Astrocyte of the spinal cord (primary cell): ENCODE measurements around the gene GLMN.

Source experiments
- DNase-seq: peaks from one replicate; pipeline ENCODE4 v3.0.0; 2011; ENCODE audit warnings: low read depth, low spot score
- H3K4me3 ChIP-seq: 2 replicates; pipeline ENCODE4 v1.5.1; 2011; ENCODE audit warnings: low read depth, mild to moderate bottlenecking, low read length, moderate library complexity
- CTCF ChIP-seq: IDR thresholded peaks from 2 replicates; pipeline ENCODE4 v1.5.1; 2012; ENCODE audit warnings: low read depth, mild to moderate bottlenecking, low read length, inconsistent platforms
- in situ Hi-C: cut with HindIII; loops from 2 replicates; pipeline ENCODE4 v1.10.0; 2017; ENCODE audit warnings: low sequenced_read_pairs

GLMN gene

GRCh38 chr1:92240034-92240433 is 58.8 kb downstream of the GLMN start:
- in situ Hi-C loops = no loop called here
- no peak for DNase-seq
- TF ChIP-seq CTCF = no peak
- no peak overlapping the region for H3K4me3 ChIP-seq

- in situ Hi-C loops = no loop called here
- TF ChIP-seq CTCF = no peak
- no peak for DNase-seq
- no peak overlapping the region for H3K4me3 ChIP-seq
Measured at GRCh38 chr1:92230736-92231135, 68.1 kb downstream of the GLMN start.

DNA sequence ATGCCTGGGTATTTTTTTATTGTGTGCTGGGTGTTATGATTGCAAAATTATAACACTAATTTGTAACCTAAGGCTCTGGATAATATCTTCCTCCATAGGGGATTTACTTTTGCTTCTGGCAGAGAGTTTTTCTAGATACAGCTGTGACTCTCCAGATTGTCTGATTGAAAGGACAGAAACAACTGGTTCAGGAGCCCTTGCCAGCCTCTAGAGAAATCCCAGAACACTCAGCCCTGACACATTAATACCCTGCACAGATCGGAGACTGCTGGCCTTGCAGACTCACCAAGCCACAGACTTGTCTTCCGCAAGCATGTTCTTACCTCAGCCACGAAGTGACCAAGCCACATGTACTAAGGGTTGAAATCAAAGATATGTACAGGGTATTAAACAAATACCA is 70.4 kb downstream of the GLMN start:
- in situ Hi-C loops = no loop called here
- TF ChIP-seq CTCF = no peak
- no peak overlapping the region for H3K4me3 ChIP-seq
- no peak for DNase-seq

GRCh38 chr1:92219028-92219427 is 79.8 kb downstream of the GLMN start:
- TF ChIP-seq CTCF = no peak
- no peak overlapping the region for H3K4me3 ChIP-seq
- DNase-seq = no peak
- in situ Hi-C loops = no loop called here

DNA sequence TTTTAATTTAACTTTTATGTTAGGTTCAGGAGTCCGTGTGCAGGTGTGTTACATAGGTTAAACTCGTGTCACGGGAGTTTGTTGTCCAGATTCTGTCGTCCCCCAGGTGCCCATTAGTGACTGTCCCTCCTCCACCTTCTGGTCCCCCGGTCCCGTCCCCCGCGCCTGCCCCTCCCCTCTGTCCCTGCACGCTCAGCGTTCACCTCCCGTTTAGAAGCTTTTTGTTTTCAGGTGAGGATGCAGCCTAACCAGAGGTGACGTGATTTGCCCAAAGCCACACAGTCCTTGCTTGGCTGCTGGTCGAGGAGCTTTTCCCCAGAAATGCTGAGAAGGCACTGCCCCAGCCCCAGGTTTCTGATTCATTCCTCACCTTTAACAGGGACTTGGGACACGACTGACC is 80.2 kb downstream of the GLMN start:
- no peak for DNase-seq
- TF ChIP-seq CTCF = no peak
- no peak overlapping the region for H3K4me3 ChIP-seq
- in situ Hi-C loops = no loop called here

DNA sequence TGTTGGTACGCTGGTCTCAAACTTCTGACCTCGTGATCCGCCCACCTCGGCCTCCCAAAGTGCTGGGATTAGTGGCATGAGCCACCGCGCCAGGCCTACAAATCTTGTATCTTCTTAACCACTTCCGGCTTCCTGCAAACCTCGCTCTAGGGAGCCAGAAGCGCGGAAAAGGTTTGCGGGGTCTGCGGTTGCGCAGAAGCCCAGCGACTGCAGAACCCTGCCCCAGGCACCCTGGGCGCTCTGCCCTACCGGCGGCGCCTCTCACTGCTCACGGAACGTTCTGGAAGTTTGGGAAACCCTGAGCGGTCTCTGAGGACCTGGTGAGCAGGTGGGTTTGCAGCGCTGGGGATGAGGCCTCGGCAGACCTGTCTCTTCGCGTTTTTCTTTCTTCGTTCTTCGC is 81.1 kb downstream of the GLMN start, which contains the start of gene C1orf146:
Gene C1orf146, plus strand, starts transcription at position 195 of the 400 bp plus-strand sequence. CDS start 13,506 bp downstream, outside the sequence.
- no peak for TF ChIP-seq CTCF
- DNase-seq = no peak
- H3K4me3 ChIP-seq = no peak within 1 kb of the TSS
- in situ Hi-C loops = no loop called here

DNA sequence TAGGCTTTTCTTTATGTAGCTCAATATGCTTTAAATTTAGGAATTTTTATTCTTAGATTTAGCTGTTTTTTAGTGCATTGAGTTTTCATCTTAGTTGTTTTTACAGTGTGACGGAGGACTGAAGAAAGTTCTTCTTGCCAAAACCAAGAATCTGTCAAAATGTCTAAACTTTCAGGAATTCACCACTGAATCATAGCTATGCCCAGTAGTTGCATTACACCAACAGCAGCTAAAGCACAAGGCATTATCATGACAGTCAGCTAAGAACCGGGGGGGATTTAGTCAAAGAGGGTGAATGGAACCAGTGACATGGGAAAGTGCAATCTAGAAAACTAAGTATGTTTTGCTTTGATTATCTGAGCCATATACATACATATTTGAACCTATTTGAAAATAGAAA is 87.6 kb downstream of the GLMN start:
- DNase-seq = peak; percentile 82
- H3K4me3 ChIP-seq = no peak overlapping the region
- in situ Hi-C loops = no loop called here
- TF ChIP-seq CTCF = no peak
